Left lung (tissue), 10 donors: ENCODE measurements around the gene PSMA6. TPM values are rescaled to one million over a fixed set of nuclear protein-coding genes. Genes with fewer than 3 reads are reported as not detected.
A peak's percentile ranks its signal among the peaks of the same experiment; 100 is the strongest.
"Not testable (repeated sequence)": the region's sequence is repeated elsewhere in the genome, so short reads cannot be mapped to it uniquely, and the experiment has no call there.

Experiments used
- ATAC-seq: fragments of 200-7000 bp; cut with Tn5 transposase; one replicate; pipeline ENCODE4 v1.9.1; 2020; ENCODE audit warnings: moderate library complexity
- DNase-seq, 4 donors: peaks; one replicate each; pipeline ENCODE4 v3.0.0-alpha.2; 2013 to 2020
- H3K27ac ChIP-seq, 2 donors: fragments of 200-600 bp; sonication (generic) in 1 of 2; one replicate each; pipeline versions ENCODE4 v1.5.0 to v1.8.0; 2020 to 2021
- H3K27me3 ChIP-seq, 2 donors: fragments of 200-600 bp; sonication (generic) in 1 of 2; one replicate each; pipeline versions ENCODE4 v1.5.0 to v1.8.0; 2020 to 2021
- H3K36me3 ChIP-seq, 2 donors: fragments of 200-600 bp; sonication (generic) in 1 of 2; one replicate each; pipeline versions ENCODE4 v1.5.0 to v1.8.0; 2020 to 2021
- H3K4me1 ChIP-seq, 2 donors: fragments of 200-600 bp; one replicate each; pipeline ENCODE4 v1.8.0; 2021
- H3K4me3 ChIP-seq, 2 donors: fragments of 200-600 bp; sonication (generic) in 1 of 2; one replicate each; pipeline versions ENCODE4 v1.5.0 to v1.8.0; 2020 to 2021; ENCODE audit warnings: mild to moderate bottlenecking in 1 of 2
- H3K9me3 ChIP-seq, 2 donors: fragments of 200-600 bp; sonication (generic) in 1 of 2; one replicate each; pipeline versions ENCODE4 v1.5.0 to v1.8.0; 2020 to 2021
- CTCF ChIP-seq, 2 donors: fragments of 200-600 bp; sonication (generic) in 1 of 2; IDR thresholded peaks; one replicate each; pipeline versions ENCODE4 v1.5.0 to v1.8.0; 2021; ENCODE audit warnings: antibody characterized with exemption in 2 of 2
- intact Hi-C, 2 donors: fragments of 100-400 bp; cut with DNase I; formaldehyde crosslinking; loops; one replicate each; pipeline versions ENCODE4 v1.11.2 to v1.14.2; 2022
- polyA plus RNA-seq, 6 donors: library from polyadenylated mRNA; unstranded; fragments of 120-200 nt; gene quantifications; one replicate each; pipeline ENCODE4 v1.2.1, GENCODE V29; 2013; ENCODE audit not compliant: insufficient read length in 6 of 6
- total RNA-seq, 2 donors: library from RNA; stranded (reverse); fragmentation: NEBNext Ultra II Directional; extraction: Animal tissue kit (Norgen Biotek cat#: 25700); gene quantifications; one replicate each; pipeline ENCODE4 v1.2.1, GENCODE V29; 2021
- donor health status: DM: no; HTN: yes; CAD: no.
- donor health status: DM: no; HTN: no; CAD: no.

The PSMA6 gene
- total and polyA plus RNA-seq, 8 donors: 139 to 258 (median 163) TPM

- intact Hi-C loops: loop anchor here in 1 of 2 donors (5.0 kb wide), 1 partner anchor 67 kb away; the partner anchor contains the start of gene NFKBIA
- Histone ChIP-seq H3K9me3 (no peaks in the 10 kb centered on the region), H3K36me3 (no peaks in the 10 kb centered on the region), H3K4me1 (peaks cover 53 to 98% of the 10 kb centered on the region in 2 donors), H3K27ac (peak overlapping the region; percentile 85 to 94), H3K4me3 (no peak overlapping the region), H3K27me3 (no peaks in the 10 kb centered on the region)
- ATAC-seq (no peak), DNase-seq (peak in 2 of 4 donors; percentile 51 to 82)
- no peak for TF ChIP-seq CTCF (IDR thresholded peaks at IDR 0.05)
These were observed 43.4 kb downstream of the PSMA6 start for GRCh38 chr14:35335388-35336092.

- ATAC-seq, H3K9me3 ChIP-seq, H3K36me3 ChIP-seq, H3K27me3 ChIP-seq, H3K4me3 ChIP-seq, DNase-seq: not testable (repeated sequence)
- H3K4me1 ChIP-seq: peaks cover 56 to 100% of the 10 kb centered on the region in 2 donors
- intact Hi-C loops: loop anchor here in 1 of 2 donors (5.0 kb wide), 1 partner anchor 66 kb away; the partner anchor contains the start of gene NFKBIA
- H3K27ac ChIP-seq: peak overlapping the region; percentile 85 to 94
These were observed 44.0 kb downstream of the PSMA6 start for GRCh38 chr14:35336171-35336493.

GRCh38 chr14:35336494-35337268 lies 44.5 kb downstream of the PSMA6 start:
- TF ChIP-seq CTCF (IDR thresholded peaks at IDR 0.05): no peak
- Histone ChIP-seq H3K27me3 (no peaks in the 10 kb centered on the region), H3K27ac (peak overlapping the region; percentile 85 to 94), H3K4me3 (no peak overlapping the region), H3K36me3 (no peaks in the 10 kb centered on the region), H3K9me3 (no peaks in the 10 kb centered on the region), H3K4me1 (peaks cover 58 to 100% of the 10 kb centered on the region in 2 donors)
- ATAC-seq (peak; percentile 75), DNase-seq (peak; percentile 68 to 95 (median 92))
- intact Hi-C loops: loop anchor here in 1 of 2 donors (5.0 kb wide), 1 partner anchor 66 kb away; the partner anchor contains the start of gene NFKBIA

DNA sequence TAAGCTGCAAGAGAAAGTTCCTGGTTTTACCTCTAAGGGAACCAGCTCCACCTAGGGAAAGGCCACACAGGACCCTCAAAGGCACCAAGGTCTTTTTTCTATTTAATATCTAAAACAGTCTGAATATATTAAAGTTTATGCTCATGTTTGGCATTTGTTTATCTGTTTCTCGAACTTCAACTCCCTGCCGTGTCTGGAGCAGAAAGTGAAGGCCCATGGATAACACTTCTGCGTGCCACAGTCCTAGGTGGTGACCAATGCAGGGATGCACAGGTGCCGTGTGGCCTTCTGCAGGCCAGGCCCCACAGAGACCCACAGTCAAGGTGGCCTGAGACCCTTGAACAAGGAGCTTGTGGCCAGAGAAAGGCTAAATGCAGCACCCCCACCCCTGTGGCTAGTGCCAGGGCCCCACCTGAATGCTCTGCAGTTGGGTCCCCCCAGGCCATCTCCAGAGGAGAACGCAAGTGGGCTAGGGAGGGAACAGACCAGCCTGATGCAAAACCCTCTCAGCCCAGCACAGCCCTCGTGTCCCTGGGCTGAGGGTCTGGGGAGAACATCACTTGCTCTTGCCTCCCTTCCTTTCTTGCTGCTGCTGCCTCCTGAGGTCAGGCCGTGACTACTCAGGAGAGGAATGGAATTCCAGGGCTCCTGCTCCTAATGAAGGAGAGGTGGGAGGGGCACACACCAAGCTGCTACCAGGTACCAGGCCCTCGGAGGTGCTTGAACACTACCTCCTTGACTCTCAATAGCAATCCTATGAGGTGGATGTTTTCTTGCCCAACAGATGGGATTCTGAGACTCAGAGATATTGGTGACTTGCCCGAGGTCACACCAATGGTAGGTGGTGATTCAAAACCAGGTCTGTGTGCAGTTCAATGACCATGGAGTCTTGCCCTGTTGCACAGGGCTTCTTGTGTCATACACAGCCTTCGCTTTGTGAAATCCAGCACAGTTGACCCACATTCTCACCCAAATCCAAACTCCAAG lies 45.4 kb downstream of the PSMA6 start:
- H3K9me3 ChIP-seq: no peaks in the 10 kb centered on the region
- H3K4me3 ChIP-seq: no peak overlapping the region
- H3K4me1 ChIP-seq: peaks cover 59 to 100% of the 10 kb centered on the region in 2 donors
- peak in 1 of 4 donors; percentile 70 for DNase-seq
- no peaks in the 10 kb centered on the region for H3K27me3 ChIP-seq
- TF ChIP-seq CTCF (IDR thresholded peaks at IDR 0.05): no peak
- intact Hi-C loops: loop anchor here in 1 of 2 donors (5.0 kb wide), 1 partner anchor 65 kb away; the partner anchor contains the start of gene NFKBIA
- peak; percentile 11 for ATAC-seq
- no peaks in the 10 kb centered on the region for H3K36me3 ChIP-seq
- peak overlapping the region; percentile 85 to 94 for H3K27ac ChIP-seq
